K562 (cell line): Measurements from ENCODE around the gene PPM1E. TPM values are rescaled to one million over a fixed set of nuclear protein-coding genes. Genes with fewer than 3 reads are reported as not detected.

Source experiments
- ARHGAP35 ChIP-seq: fragments of 450-650 bp; IDR thresholded peaks from 2 replicates; pipeline ENCODE4 v1.6.1; 2018; ENCODE audit not compliant: partially characterized antibody
- ASH1L ChIP-seq: fragments of 450-650 bp; IDR thresholded peaks from 2 replicates; pipeline ENCODE4 v1.6.1; 2018; ENCODE audit warnings: borderline replicate concordance, mild to moderate bottlenecking, low read depth; ENCODE audit not compliant: partially characterized antibody
- ATF6 ChIP-seq: sonication (generic); formaldehyde crosslinking; IDR thresholded peaks from 2 replicates; pipeline ENCODE4 v1.4.0; 2020; ENCODE audit warnings: mild to moderate bottlenecking, missing genetic modification reagents
- CHCHD3 ChIP-seq: fragments of 250-450 bp; sonication (Bioruptor Pico); IDR thresholded peaks from 2 replicates; pipeline ENCODE4 v2.1.2; 2022; ENCODE audit warnings: mild to moderate bottlenecking
- CUX1 ChIP-seq: fragments of 200-800 bp; sonication (Bioruptor generic); IDR thresholded peaks from 2 replicates; pipeline ENCODE4 v1.6.1; 2016; ENCODE audit warnings: missing genetic modification characterization, missing compliant biosample characterization
- EGR1 ChIP-seq: fragments of 450-650 bp; conservative IDR thresholded peaks from 2 replicates; pipeline ENCODE4 v1.6.1; 2017; ENCODE audit warnings: mild to moderate bottlenecking
- FOXK1 ChIP-seq: sonication (generic); formaldehyde crosslinking; IDR thresholded peaks from 2 replicates; pipeline ENCODE4 v1.8.0; 2022; ENCODE audit warnings: missing genetic modification reagents, mild to moderate bottlenecking, borderline replicate concordance
- HLTF ChIP-seq: fragments of 450-650 bp; IDR thresholded peaks from 2 replicates; pipeline ENCODE4 v1.6.1; 2016
- MAFF ChIP-seq: IDR thresholded peaks from 2 replicates; pipeline ENCODE4 v1.6.1; 2012; ENCODE audit warnings: low read length, improper control_type of control experiment
- MEIS2 ChIP-seq: fragments of 450-650 bp; IDR thresholded peaks from 2 replicates; pipeline ENCODE4 v1.6.1; 2014; ENCODE audit warnings: mild to moderate bottlenecking; ENCODE audit not compliant: partially characterized antibody
- NFRKB ChIP-seq: fragments of 450-650 bp; IDR thresholded peaks from 2 replicates; pipeline ENCODE4 v1.6.1; 2016; ENCODE audit warnings: low read depth
- NRF1 ChIP-seq, 2 experiments: fragments of 450-650 bp; IDR thresholded peaks in 1 of 2; conservative IDR thresholded peaks in 1 of 2; 2 replicates each; pipeline ENCODE4 v1.6.1; 2014; ENCODE audit warnings: mild to moderate bottlenecking in 2 of 2
- PPARD ChIP-seq: fragments of 250-450 bp; sonication (Bioruptor Pico); IDR thresholded peaks from 2 replicates; pipeline ENCODE4 v1.8.0; 2022; ENCODE audit warnings: inconsistent platforms, mild to moderate bottlenecking, moderate library complexity
- ZBTB43 ChIP-seq: sonication (generic); formaldehyde crosslinking; IDR thresholded peaks from 2 replicates; pipeline ENCODE4 v1.8.0; 2023; ENCODE audit warnings: mild to moderate bottlenecking, missing genetic modification reagents
- ZFP1 ChIP-seq: fragments of 450-650 bp; formaldehyde crosslinking; IDR thresholded peaks from 2 replicates; pipeline ENCODE4 v1.4.0; 2020; ENCODE audit warnings: mild to moderate bottlenecking, mixed read lengths
- ZFP30 ChIP-seq: fragments of 250-450 bp; sonication (Bioruptor Pico); IDR thresholded peaks from 2 replicates; pipeline ENCODE4 v1.8.0; 2022; ENCODE audit warnings: moderate library complexity, mild to moderate bottlenecking, inconsistent platforms, borderline replicate concordance
- ZNF384 ChIP-seq: IDR thresholded peaks from 2 replicates; pipeline ENCODE4 v1.6.1; 2012; ENCODE audit warnings: low read depth, low read length, improper control_type of control experiment
- polyA plus RNA-seq, 8 experiments: library from polyadenylated mRNA; depleted of rRNA in 4 of 8; stranded (reverse) in 5 of 8; unstranded in 3 of 8; fragments of >200 nt; fragmentation: Nextera tagmentation in 2 of 8; fragmentation: Illumina TruSeq in 1 of 8; extraction: Ambion mirVana in 2 of 8; extraction: Trizol in 1 of 8; gene quantifications; 2 replicates each; pipeline versions ENCODE4 v1.2.1 to v1.2.3, GENCODE V29; 2011 to 2014; ENCODE audit warnings: inconsistent platforms in 1 of 8, missing spikeins in 1 of 8
- total RNA-seq, 7 experiments: library from RNA; depleted of rRNA in 6 of 7; stranded (reverse); fragments of >200 nt in 6 of 7; fragmentation: Illumina TruSeq in 2 of 7; extraction: Trizol in 2 of 7; gene quantifications; 2 replicates each; pipeline versions ENCODE4 v1.2.1 to v1.2.3, GENCODE V29; 2011 to 2021; ENCODE audit warnings: low replicate concordance in 1 of 7
- TF ChIP-seq, protein P1 (sequence below): fragments of 200-400 bp; formaldehyde crosslinking; IDR thresholded peaks from 2 replicates; pipeline ENCODE4 v1.6.1; 2017; ENCODE audit warnings: mild to moderate bottlenecking, low read depth, low read length, moderate library complexity

The PPM1E gene
- total and polyA plus RNA-seq, 9 of the 15 experiments (the other 6 are each of a cell fraction or from before 2014, with no cell fraction given): 1.0 to 5.7 (median 4.7) TPM

DNA sequence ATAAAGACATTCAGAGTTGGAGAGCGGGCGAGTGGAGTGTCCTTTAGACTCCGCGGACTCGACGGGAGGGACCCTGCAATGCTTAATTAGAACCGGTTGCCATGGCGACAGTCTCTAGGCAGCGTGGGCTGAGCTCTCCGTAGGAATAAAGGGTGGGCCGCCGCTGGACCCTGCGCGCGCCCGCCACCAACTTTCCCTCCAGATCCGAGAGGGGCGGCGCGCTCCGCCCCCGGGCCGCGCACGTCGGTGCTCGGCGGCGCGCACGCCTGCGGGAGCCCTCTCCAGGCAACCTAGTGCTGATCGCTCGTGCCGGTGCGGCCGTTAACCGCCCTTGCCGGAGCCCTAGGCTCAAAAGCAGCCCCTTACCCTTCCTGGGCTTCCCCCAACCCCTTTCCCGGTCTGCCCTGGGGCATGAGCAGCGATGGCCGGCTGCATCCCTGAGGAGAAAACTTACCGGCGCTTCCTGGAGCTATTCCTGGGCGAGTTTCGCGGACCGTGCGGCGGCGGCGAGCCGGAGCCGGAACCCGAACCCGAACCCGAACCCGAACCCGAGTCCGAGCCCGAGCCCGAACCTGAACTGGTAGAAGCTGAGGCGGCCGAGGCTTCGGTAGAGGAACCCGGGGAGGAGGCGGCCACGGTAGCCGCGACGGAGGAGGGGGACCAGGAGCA is at the start of gene PPM1E (continued):
- TF ChIP-seq CUX1 (CRISPR knock-in tag): no peak
- TF ChIP-seq PPARD (CRISPR knock-in tag): no peak
- no peak for TF ChIP-seq ZNF384
- TF ChIP-seq MAFF: no peak
- TF ChIP-seq ASH1L: no peak
- 0 out of 2 replicates have a peak, but pooled peaks have one; percentile 33 for TF ChIP-seq ATF6 (CRISPR knock-in tag)
- no peak for TF ChIP-seq ARHGAP35
- peak; percentile 86 for TF ChIP-seq ZBTB43
- TF ChIP-seq NFRKB: no peak
- TF ChIP-seq NRF1 (conservative IDR thresholded peaks at IDR 0.05 in 1 of 2, IDR thresholded peaks at IDR 0.05 in 1 of 2): peak; percentile 86 to 87
- no peak for TF ChIP-seq MEIS2
- TF ChIP-seq, protein P1, sequence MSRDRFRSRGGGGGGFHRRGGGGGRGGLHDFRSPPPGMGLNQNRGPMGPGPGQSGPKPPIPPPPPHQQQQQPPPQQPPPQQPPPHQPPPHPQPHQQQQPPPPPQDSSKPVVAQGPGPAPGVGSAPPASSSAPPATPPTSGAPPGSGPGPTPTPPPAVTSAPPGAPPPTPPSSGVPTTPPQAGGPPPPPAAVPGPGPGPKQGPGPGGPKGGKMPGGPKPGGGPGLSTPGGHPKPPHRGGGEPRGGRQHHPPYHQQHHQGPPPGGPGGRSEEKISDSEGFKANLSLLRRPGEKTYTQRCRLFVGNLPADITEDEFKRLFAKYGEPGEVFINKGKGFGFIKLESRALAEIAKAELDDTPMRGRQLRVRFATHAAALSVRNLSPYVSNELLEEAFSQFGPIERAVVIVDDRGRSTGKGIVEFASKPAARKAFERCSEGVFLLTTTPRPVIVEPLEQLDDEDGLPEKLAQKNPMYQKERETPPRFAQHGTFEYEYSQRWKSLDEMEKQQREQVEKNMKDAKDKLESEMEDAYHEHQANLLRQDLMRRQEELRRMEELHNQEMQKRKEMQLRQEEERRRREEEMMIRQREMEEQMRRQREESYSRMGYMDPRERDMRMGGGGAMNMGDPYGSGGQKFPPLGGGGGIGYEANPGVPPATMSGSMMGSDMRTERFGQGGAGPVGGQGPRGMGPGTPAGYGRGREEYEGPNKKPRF: no peak
- no peak for TF ChIP-seq ZFP30 (CRISPR knock-in tag)
- TF ChIP-seq HLTF: no peak
- TF ChIP-seq EGR1: peak; percentile 60; the same call in 1 of the 2 replicates
- TF ChIP-seq CHCHD3: no peak
- TF ChIP-seq FOXK1 (CRISPR knock-in tag): peak; percentile 82; the same call in 1 of the 2 replicates
- no peak for TF ChIP-seq ZFP1
